Breast epithelium (tissue), 4 donors: ENCODE results near the gene DNMT3A. TPM values are rescaled to one million over a fixed set of nuclear protein-coding genes. Genes with fewer than 3 reads are reported as not detected.
A peak's percentile ranks its signal among the peaks of the same experiment; 100 is the strongest.

Source experiments
- DNase-seq, 2 donors: peaks; one replicate each; pipeline ENCODE4 v3.0.0-alpha.2; 2019; ENCODE audit warnings: low spot score in 2 of 2
- H3K27ac ChIP-seq, 2 donors: fragments of 200-600 bp; sonication (generic) in 1 of 2; one replicate each; pipeline ENCODE4 v1.5.1; 2016 to 2019; ENCODE audit warnings: mild to moderate bottlenecking in 1 of 2
- H3K27me3 ChIP-seq, 2 donors: fragments of 200-600 bp; sonication (generic) in 1 of 2; one replicate each; pipeline versions ENCODE4 v1.5.1 to v1.6.0; 2017 to 2019; ENCODE audit warnings: control low read depth in 1 of 2, mild to moderate bottlenecking in 1 of 2
- H3K36me3 ChIP-seq: fragments of 200-600 bp; one replicate; pipeline ENCODE4 v1.5.1; 2019
- H3K4me1 ChIP-seq, 2 donors: fragments of 200-600 bp; sonication (generic); one replicate each; pipeline ENCODE4 v1.5.1; 2016 to 2019; ENCODE audit warnings: control low read depth in 1 of 2
- H3K4me3 ChIP-seq, 3 donors: fragments of 200-600 bp; sonication (generic); 1 replicate in 2 of 3; 2 replicates in 1 of 3; pipeline ENCODE4 v1.5.1; 2016 to 2019; ENCODE audit warnings: mild to moderate bottlenecking in 3 of 3, moderate library complexity in 2 of 3
- H3K9me3 ChIP-seq, 2 donors: fragments of 200-600 bp; sonication (generic) in 1 of 2; one replicate each; pipeline ENCODE4 v1.5.1; 2016 to 2019; ENCODE audit warnings: control low read depth in 1 of 2
- CTCF ChIP-seq, 3 donors: fragments of 450-650 bp; IDR thresholded peaks; one replicate each; pipeline ENCODE4 v1.5.1; 2016 to 2017; ENCODE audit warnings: antibody characterized with exemption in 3 of 3, mild to moderate bottlenecking in 3 of 3, moderate library complexity in 3 of 3
- POLR2A ChIP-seq: fragments of 450-650 bp; IDR thresholded peaks from one replicate; pipeline ENCODE4 v1.6.1; 2016; ENCODE audit warnings: antibody characterized with exemption, mild to moderate bottlenecking, moderate library complexity
- POLR2AphosphoS5 ChIP-seq, 3 donors: sonication (generic); formaldehyde crosslinking; IDR thresholded peaks; one replicate each; pipeline ENCODE4 v1.6.1; 2017; ENCODE audit warnings: antibody characterized with exemption in 3 of 3
- intact Hi-C: fragments of 100-400 bp; cut with DNase I; formaldehyde crosslinking; loops from one replicate; pipeline ENCODE4 v1.15.1; 2023; ENCODE audit warnings: low total_unique reads
- total RNA-seq, 3 donors: library from RNA; depleted of rRNA; stranded (reverse); fragments of >200 nt; gene quantifications; one replicate each; pipeline ENCODE4 v1.1.0, GENCODE V29; 2016

The DNMT3A gene
- total RNA-seq, 3 donors from 2014 or later = 8.2 to 21.7 (median 20.0) TPM

GRCh38 chr2:25368660-25369059 is 26.9 kb upstream of the DNMT3A start:
- H3K27me3 ChIP-seq = no peaks in the 10 kb centered on the region
- H3K9me3 ChIP-seq = no peaks in the 10 kb centered on the region
- H3K4me3 ChIP-seq = no peak overlapping the region
- intact Hi-C loops = no loop called here
- TF ChIP-seq CTCF (IDR thresholded peaks at IDR 0.05) = no peak
- no peak for TF ChIP-seq POLR2A
- TF ChIP-seq POLR2AphosphoS5 (IDR thresholded peaks at IDR 0.05) = no peak
- no peaks in the 10 kb centered on the region for H3K36me3 ChIP-seq
- no peaks in the 10 kb centered on the region for H3K4me1 ChIP-seq
- H3K27ac ChIP-seq = peak overlapping the region in 1 of 2 donors; percentile 48
- no peak for DNase-seq

GRCh38 chr2:25367296-25367695 is 25.6 kb upstream of the DNMT3A start:
- TF ChIP-seq POLR2A = no peak
- no peak for TF ChIP-seq CTCF (IDR thresholded peaks at IDR 0.05)
- no peak for TF ChIP-seq POLR2AphosphoS5 (IDR thresholded peaks at IDR 0.05)
- Histone ChIP-seq H3K9me3 (no peaks in the 10 kb centered on the region), H3K36me3 (no peaks in the 10 kb centered on the region), H3K27ac (no peak overlapping the region), H3K4me3 (no peak overlapping the region), H3K27me3 (no peaks in the 10 kb centered on the region), H3K4me1 (no peaks in the 10 kb centered on the region)
- intact Hi-C loops = no loop called here
- DNase-seq = no peak

GRCh38 chr2:25366629-25367028 is 24.9 kb upstream of the DNMT3A start:
- no peaks in the 10 kb centered on the region for H3K9me3 ChIP-seq

GRCh38 chr2:25365241-25365640 is 23.5 kb upstream of the DNMT3A start:
- H3K27ac ChIP-seq = peak overlapping the region; percentile 65 to 82
- H3K9me3 ChIP-seq = no peaks in the 10 kb centered on the region
- no peak for TF ChIP-seq CTCF (IDR thresholded peaks at IDR 0.05)
- no peak for TF ChIP-seq POLR2AphosphoS5 (IDR thresholded peaks at IDR 0.05)
- TF ChIP-seq POLR2A = no peak
- no peaks in the 10 kb centered on the region for H3K4me1 ChIP-seq
- H3K4me3 ChIP-seq = no peak overlapping the region
- peak in 1 of 2 donors; percentile 48 for DNase-seq
- intact Hi-C loops = no loop called here
- no peaks in the 10 kb centered on the region for H3K27me3 ChIP-seq
- no peaks in the 10 kb centered on the region for H3K36me3 ChIP-seq

More at GRCh38 chr2:25366629-25367028, 24.9 kb upstream of the DNMT3A start:
- no peak overlapping the region for H3K27ac ChIP-seq
- no peaks in the 10 kb centered on the region for H3K36me3 ChIP-seq
- no peak for DNase-seq
- TF ChIP-seq POLR2A (no peak), POLR2AphosphoS5 (IDR thresholded peaks at IDR 0.05) (no peak), CTCF (IDR thresholded peaks at IDR 0.05) (no peak)
- no peak overlapping the region for H3K4me3 ChIP-seq
- intact Hi-C loops = no loop called here
- no peaks in the 10 kb centered on the region for H3K27me3 ChIP-seq
- H3K4me1 ChIP-seq = no peaks in the 10 kb centered on the region

GRCh38 chr2:25363733-25364132 is 22.0 kb upstream of the DNMT3A start:
- H3K27ac ChIP-seq = no peak overlapping the region
- no peaks in the 10 kb centered on the region for H3K27me3 ChIP-seq
- TF ChIP-seq CTCF (IDR thresholded peaks at IDR 0.05) = no peak
- TF ChIP-seq POLR2A = no peak
- TF ChIP-seq POLR2AphosphoS5 (IDR thresholded peaks at IDR 0.05) = no peak
- intact Hi-C loops = no loop called here
- DNase-seq = no peak
- H3K4me1 ChIP-seq = no peaks in the 10 kb centered on the region
- no peaks in the 10 kb centered on the region for H3K9me3 ChIP-seq
- no peaks in the 10 kb centered on the region for H3K36me3 ChIP-seq
- H3K4me3 ChIP-seq = no peak overlapping the region
